ENCODE data around the gene COLGALT1.

DNA sequence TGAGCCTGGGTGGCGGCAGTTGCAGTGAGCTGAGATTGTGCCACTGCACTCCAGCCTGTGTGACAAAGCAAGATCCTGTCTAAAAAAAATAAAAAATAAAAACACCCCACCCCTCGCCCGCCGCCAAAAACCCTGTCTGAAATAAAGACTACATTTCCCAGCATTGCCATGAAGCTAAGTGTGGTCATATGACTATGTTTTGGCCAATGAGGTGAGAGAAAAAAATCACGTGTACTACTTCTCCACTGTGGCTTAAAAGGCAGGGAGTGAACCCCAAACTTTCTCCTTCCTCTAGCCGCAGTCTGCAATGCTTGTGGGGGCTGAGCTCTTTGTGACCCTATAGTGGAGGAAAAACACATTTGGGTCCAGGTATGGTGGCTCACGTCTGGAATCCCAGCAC, 54.9 kb downstream of the COLGALT1 start:
- TF ChIP-seq, protein P1, sequence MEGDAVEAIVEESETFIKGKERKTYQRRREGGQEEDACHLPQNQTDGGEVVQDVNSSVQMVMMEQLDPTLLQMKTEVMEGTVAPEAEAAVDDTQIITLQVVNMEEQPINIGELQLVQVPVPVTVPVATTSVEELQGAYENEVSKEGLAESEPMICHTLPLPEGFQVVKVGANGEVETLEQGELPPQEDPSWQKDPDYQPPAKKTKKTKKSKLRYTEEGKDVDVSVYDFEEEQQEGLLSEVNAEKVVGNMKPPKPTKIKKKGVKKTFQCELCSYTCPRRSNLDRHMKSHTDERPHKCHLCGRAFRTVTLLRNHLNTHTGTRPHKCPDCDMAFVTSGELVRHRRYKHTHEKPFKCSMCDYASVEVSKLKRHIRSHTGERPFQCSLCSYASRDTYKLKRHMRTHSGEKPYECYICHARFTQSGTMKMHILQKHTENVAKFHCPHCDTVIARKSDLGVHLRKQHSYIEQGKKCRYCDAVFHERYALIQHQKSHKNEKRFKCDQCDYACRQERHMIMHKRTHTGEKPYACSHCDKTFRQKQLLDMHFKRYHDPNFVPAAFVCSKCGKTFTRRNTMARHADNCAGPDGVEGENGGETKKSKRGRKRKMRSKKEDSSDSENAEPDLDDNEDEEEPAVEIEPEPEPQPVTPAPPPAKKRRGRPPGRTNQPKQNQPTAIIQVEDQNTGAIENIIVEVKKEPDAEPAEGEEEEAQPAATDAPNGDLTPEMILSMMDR (IDR thresholded peaks at IDR 0.05; ENCODE audit: low read depth, low read length, missing input control): no peak
- TF ChIP-seq FOXA1 (IDR thresholded peaks at IDR 0.05) (no peak), ZBTB33 (IDR thresholded peaks at IDR 0.05) (no peak), MAX (IDR thresholded peaks at IDR 0.05) (no peak), GABPA (IDR thresholded peaks at IDR 0.05 in 1 of 2, conservative IDR thresholded peaks at IDR 0.05 in 1 of 2) (no peak), REST (IDR thresholded peaks at IDR 0.05) (no peak), RAD21 (IDR thresholded peaks at IDR 0.05) (no peak), TAF1 (conservative IDR thresholded peaks at IDR 0.05) (no peak)
